Spleen (tissue), 7 donors: Measurements from ENCODE around the gene GRPR.

ENCODE experiments used
- POLR2A ChIP-seq, 3 donors: fragments of 450-650 bp; IDR thresholded peaks; one replicate each; pipeline ENCODE4 v1.5.1; 2017; ENCODE audit warnings: antibody characterized with exemption in 3 of 3, mild to moderate bottlenecking in 1 of 3
- TF ChIP-seq, protein P1 (sequence below), 11 experiments: fragments of 200-600 bp in 7 of 11; fragments of 450-650 bp in 4 of 11; sonication (generic) in 4 of 11; IDR thresholded peaks in 8 of 11; conservative IDR thresholded peaks in 3 of 11; 1 replicate in 7 of 11; 2 replicates in 4 of 11; pipeline versions ENCODE4 v1.4.0 to v1.8.0; 2016 to 2021; ENCODE audit warnings: antibody characterized with exemption in 11 of 11, inconsistent platforms in 4 of 11, mild to moderate bottlenecking in 1 of 11
- donor health status: DM: no; HTN: no; CAD: no; lungs with moderate emphysema.
- donor health status: DM: no; HTN: no; CAD: no.
- donor health status: DM: no; HTN: no; CAD: no.

DNA sequence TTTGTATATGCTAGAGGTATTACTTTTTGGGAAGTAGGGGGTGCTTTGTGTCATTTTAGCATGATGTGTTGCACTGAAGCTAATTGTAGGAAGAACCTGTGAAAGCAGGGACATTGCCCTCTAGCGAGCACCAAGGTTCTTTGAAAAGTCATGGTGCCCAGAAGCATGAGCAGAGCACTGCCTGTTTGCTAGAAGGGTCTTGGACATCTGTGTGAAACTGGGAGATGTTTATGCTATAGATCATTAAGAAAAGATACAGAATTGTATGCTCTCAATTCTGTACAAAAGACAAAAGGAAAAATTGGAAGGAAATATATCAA is 14.7 kb downstream of the GRPR start:
- TF ChIP-seq, protein P1, sequence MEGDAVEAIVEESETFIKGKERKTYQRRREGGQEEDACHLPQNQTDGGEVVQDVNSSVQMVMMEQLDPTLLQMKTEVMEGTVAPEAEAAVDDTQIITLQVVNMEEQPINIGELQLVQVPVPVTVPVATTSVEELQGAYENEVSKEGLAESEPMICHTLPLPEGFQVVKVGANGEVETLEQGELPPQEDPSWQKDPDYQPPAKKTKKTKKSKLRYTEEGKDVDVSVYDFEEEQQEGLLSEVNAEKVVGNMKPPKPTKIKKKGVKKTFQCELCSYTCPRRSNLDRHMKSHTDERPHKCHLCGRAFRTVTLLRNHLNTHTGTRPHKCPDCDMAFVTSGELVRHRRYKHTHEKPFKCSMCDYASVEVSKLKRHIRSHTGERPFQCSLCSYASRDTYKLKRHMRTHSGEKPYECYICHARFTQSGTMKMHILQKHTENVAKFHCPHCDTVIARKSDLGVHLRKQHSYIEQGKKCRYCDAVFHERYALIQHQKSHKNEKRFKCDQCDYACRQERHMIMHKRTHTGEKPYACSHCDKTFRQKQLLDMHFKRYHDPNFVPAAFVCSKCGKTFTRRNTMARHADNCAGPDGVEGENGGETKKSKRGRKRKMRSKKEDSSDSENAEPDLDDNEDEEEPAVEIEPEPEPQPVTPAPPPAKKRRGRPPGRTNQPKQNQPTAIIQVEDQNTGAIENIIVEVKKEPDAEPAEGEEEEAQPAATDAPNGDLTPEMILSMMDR (IDR thresholded peaks at IDR 0.05 in 8 of 11, conservative IDR thresholded peaks at IDR 0.05 in 3 of 11) = peak in 2 of 11 experiments; percentile 19 to 22
- TF ChIP-seq POLR2A (IDR thresholded peaks at IDR 0.05) = no peak
